GM21367 (cell line): ENCODE measurements around the gene BNC2.

ENCODE experiments used
- ATAC-seq: cut with Tn5 transposase; IDR thresholded peaks from one replicate; pipeline ENCODE4 v1.9.1; 2021; ENCODE audit not compliant: unreplicated experiment

The BNC2 gene

GRCh38 chr9:16869131-16869881 lies 1.2 kb downstream of the BNC2 start:
- no peak for ATAC-seq

DNA sequence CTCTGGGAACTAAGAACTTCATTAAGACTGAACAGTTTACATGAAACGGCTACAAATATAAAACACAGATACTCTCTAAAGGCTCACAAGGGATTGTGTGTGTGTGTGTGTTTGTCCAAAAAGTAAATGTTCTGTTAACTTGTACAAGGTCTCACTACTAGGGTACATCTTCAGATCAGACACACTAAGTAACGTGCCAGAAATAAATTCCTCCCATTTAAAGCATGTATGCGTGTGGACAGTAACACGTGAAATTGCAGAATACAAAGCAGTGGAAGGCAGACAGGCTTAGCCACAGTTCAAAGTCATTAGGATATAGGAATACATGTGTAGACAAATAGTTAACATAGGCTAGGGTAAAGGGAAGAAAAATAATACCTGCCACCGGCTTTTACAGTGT lies 1.8 kb downstream of the BNC2 start:
- no peak for ATAC-seq

DNA sequence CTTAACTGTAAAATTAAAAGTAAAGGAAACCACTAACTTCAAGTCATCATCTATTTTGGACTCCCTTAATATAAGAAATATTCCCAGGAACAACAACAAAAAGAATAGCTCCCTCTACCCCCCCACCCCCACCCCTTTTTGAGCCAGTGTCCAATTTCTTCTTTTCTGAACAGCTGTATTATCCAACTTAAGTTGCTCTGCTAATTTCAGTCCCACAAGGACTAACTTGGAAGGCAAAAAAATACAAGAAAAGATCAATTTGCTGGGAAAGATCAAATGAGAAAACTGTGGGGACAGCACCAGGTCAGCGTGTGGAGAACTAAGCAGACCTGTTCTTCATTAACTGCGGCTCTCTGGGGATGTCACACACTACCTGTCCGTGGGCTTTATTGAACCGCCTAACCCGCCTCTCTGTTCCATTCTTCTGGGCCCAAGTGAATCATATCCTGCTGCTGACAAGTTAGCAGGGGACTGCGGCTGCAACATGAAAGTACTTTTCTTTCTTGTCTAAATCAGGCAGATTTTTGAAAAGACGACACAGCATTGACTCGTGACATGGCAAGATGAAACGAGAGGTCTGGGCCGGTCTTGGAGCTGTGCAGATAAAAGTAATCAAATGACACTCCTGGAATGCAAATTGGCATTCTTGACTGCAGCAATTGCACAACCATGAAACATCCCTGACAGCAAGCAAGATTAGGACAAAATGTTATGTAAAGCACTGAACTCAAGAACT lies 2.7 kb downstream of the BNC2 start:
- no peak for ATAC-seq

GRCh38 chr9:16866587-16866986 lies 3.9 kb downstream of the BNC2 start:
- ATAC-seq = no peak

GRCh38 chr9:16864649-16865434 lies 5.6 kb downstream of the BNC2 start:
- ATAC-seq = no peak

- ATAC-seq = no peak
Observed at GRCh38 chr9:16848179-16848578, 22.3 kb downstream of the BNC2 start.

- ATAC-seq = no peak
Observed at GRCh38 chr9:16846986-16847385, 23.5 kb downstream of the BNC2 start.

DNA sequence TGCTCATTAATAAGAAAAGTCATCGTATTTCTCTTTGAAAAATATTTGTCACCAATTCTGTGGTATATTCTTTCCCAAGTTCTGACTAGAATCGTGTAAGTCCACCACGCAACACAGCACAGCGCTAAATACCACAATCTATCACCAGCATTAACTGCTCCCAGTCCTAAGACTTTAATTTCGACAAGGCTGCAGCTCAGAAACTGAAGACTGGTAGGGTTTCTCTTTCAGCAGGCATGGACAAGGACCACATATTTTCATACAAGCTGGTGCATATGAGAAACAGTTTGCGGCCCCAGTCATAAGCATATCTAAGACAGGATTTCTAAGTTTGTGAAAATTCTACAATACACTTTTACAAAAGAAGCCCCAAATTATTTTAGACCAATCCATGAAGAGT lies 24.1 kb downstream of the BNC2 start:
- no peak for ATAC-seq

GRCh38 chr9:16834817-16835216 lies 35.7 kb downstream of the BNC2 start:
- no peak for ATAC-seq

GRCh38 chr9:16833296-16833835 lies 37.1 kb downstream of the BNC2 start:
- ATAC-seq = no peak

- no peak for ATAC-seq
Observed at GRCh38 chr9:16832101-16832500, 38.4 kb downstream of the BNC2 start.

GRCh38 chr9:16830806-16831205 lies 39.7 kb downstream of the BNC2 start:
- no peak for ATAC-seq

DNA sequence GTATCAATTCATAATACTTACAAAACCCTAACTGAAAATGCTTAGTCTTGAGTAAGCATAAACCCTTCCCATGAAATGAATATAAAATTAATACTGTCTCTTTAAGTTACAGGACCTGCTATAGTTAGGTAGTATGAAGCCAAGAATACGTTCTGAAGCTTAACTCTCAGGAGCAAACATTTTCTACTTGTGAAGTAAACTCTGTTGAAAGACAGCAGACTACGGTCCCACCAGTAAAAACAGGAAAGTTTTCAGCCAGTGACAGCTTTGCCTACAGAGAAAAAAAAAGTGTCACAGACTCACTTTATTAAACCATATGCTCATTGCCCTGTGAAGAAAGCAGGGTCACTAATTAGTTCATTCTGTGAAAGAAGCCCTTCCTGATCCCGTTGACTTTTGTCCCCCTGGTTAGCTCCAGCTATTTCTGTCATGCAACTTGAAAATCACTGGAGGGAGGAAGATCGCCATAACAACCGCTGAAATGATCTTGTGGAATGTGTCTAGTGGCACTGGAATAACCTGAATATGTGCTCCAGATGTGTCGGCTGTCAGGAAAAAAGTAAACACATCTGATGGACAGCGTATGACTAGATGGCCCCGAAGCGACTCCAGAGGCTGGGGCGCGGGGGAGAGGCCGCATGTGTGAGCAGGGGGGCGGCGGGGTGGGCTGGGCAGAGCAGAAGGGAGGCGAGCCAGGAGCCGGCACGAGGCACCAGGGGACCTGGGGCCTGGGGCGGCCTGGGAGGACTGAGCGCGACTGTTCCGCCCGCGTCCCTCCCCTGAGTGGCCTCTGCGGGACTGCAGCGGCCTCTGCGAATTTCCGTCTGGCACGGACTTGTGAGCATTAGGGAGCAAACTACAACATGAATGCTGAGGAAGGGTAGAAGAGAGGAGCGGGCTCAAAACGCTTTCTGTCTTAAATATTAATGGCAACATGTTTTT lies 41.9 kb downstream of the BNC2 start:
- ATAC-seq = no peak

DNA sequence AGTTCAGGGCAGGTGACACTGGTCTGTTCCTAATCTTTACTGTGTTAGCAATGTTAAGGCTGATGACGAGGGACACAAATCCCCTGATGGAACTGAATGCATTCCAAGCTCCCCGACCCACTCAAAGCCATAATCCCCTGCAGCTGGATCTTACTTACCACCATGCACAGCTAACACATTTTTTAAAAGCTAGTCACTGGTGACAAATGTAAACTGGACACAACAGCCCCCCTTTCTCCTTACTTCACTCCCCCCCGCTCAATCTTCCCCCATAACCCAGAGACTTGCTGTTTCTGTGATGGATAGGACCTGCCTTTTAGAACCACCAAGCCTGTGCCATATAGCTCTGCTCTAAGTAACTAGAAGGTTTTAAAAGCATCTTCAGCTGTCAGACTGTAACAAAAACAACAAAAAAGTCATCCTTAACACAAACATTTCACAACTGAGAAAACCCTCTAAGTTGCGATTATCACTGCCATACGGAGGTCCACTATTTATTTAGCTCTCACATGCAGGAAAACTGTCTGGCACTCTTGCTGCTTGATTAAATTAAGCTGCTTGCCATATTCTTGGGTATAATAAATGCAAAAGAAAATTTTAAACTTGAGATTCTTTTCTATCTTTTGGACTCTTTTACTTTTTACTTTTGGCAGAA lies 44.4 kb downstream of the BNC2 start:
- no peak for ATAC-seq

DNA sequence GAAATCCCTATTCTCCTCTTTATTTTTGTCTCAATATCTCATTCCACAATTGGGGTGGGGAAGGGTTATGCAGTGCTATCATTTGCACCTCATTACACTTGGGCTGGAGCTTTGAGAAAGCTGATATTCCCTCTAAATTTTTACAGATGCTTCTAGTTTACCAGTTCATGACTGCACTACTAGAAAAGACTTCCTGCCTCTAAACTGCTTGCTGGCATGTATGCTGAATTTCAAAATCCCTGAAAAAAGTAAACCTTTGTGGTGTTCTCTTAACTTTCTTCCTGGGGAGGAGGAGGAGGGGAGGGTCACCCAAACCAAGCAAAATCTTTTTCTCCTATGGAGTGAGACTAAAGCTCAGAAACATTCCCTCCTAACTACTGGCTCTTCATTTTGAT lies 45.1 kb downstream of the BNC2 start:
- ATAC-seq = no peak

GRCh38 chr9:16824545-16825330 lies 45.7 kb downstream of the BNC2 start:
- no peak for ATAC-seq

GRCh38 chr9:16823906-16824305 lies 46.6 kb downstream of the BNC2 start:
- ATAC-seq = no peak

- no peak for ATAC-seq
Observed at GRCh38 chr9:16821344-16821743, 49.1 kb downstream of the BNC2 start.

DNA sequence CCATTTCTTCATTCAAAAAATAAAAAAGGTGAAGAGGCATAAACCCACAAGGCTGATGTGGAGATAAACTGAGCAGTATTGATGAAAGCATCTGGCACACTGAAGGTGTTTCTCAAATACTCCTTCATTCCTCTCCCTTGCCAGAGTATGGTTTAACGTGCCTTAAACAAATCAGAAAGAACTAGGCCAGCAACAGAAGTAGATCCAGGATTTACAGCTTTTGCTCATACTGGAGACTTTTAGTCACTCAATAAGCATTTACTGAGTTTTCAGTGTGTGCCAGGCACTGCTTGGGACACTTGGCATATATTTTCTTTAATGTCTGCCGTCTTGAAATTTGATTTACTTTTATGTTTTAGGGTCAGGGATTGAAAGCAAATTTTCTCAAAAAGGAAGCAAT lies 53.0 kb downstream of the BNC2 start:
- ATAC-seq = no peak
